ENCODE measurements around the gene FRMD1.

DNA sequence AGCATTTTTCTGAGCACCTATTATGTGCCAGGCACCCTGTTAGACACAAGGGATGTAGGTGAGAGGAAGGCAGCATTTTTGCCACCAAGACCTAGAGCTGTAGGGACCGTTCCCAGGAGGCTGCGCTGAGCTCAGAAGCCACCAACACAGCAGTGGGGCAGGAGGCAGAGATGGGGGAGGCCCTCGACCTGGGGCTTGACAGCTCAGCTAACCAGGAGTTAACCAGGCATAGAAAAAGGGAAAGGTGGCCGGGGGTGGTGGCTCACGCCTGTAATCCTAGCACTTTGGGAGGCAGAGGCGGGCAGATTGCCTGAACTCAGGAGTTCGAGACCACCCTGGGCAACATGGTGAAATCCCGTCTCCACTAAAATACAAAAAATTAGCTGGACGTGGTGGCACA lies 52.1 kb downstream of the FRMD1 start:
- TF ChIP-seq CTCF (IDR thresholded peaks at IDR 0.05) (no peak), ZNF121 (CRISPR knock-in tag; IDR thresholded peaks at IDR 0.05) (no peak)
